HL-60/S4 treated with retinoic acid at 250 ng/mL for 4 days and 3 days (cell line): ENCODE results near the gene NKIRAS2.

Experiments
- in situ Hi-C: fragments of 300-500 bp; cut with MboI; formaldehyde crosslinking; loops from 2 replicates; pipeline ENCODE4 v1.7.0; 2022; ENCODE audit warnings: low sequenced_read_pairs

The NKIRAS2 gene

DNA sequence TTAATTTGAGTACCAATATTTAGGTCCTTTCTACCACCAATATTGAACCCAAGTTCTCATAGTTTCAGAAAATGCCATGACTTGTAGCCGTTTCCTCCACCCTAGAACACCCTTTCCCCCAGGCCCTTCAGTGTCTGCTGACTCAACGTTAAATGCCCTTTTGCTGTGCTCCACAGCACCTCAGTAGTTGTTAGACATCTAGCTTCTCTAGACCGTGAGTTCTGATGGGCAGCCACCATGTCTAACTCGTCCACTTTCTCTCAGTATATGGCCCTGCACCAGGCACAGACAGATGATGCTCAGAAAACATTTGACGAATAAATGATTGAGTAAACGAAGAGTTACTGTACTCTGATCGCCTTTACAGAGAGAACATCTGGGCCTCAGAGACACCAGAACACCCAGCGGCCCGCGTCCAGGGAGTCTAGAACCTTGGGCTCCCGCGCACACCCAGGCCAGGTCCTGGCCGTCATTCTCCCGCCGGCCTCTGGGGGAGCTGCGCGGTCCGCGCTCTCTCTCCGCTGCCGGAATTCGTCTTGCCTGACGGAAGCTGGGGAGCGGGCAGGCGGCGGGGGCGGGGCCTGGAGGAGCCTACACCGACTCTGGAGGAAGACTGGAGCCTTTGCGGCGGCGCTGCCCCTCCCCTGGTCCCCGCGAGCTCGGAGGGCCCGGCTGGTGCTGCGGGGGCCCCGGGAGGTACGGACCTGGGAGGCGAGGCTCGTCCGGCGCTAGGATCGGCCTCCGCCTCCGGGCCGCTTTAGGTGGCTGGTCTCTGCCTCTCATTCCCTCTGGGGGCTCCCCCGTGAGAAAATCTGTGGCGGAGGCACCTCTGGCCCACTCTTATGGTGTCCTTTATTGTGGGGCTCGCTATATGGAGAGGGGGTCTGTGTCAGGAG is at the start of gene NKIRAS2:
Gene NKIRAS2, plus strand, starts transcription at position 582 of the 896 bp plus-strand sequence. CDS start 1,488 bp downstream, outside the sequence.
- in situ Hi-C loops = no loop called here

DNA sequence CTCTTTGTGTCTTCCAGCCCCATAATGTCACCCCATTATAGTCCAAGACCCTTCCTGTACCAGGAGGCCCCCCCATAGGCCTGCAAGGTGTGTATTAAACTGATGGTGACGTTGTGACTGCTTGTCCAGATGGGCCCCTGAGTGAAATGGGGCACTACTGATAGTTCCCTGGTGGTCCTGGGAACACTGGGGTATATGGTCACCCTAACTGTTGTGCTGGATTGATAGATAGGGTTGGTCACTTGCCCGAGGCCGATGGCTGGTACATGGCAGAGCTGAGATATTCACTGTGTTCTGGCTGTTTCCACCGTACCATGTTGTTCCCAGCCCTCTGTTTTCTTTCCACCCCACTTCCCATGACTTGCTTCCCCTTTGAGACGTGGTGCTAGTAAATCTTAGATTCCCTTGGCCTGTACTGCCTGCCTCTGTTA is 49.0 kb upstream of the NKIRAS2 start:
- in situ Hi-C loops = no loop called here

DNA sequence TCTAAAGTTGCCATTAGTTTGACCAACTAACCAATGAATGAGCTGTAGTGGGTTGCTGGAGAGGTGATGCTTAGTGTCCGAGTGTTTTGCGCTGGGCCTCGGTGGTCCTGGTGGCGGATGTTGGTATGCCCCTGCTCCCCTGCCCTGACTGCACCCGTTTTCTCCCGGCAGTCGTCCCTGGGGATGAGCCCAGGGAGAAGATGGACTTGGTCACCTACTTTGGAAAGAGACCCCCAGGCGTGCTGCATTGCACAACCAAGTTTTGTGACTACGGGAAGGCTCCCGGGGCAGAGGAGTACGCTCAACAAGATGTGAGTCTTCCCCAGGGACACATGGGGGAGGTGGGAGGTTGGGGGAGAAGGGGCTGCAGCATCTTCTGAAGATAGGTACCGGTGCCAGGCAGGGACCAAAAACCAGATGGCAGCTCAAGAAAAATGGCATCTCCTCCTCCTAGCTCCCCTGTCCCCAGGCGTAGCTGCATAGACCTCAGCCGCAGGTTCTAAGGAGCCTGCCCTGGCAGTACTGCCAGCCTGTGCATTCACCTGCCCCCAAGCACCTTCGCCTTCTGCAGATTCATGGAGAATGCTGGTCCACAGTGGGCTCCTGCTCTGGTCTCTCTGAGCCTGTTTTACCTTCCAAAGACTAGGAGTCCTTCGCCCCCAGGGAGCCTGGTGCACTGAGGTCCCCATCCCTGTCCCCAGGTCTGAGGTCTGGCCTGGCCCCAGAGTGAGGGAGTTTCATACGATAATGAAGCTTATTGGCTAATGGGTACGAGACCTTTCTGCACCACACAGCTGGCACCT is 48.0 kb upstream of the NKIRAS2 start:
- in situ Hi-C loops = no loop called here

DNA sequence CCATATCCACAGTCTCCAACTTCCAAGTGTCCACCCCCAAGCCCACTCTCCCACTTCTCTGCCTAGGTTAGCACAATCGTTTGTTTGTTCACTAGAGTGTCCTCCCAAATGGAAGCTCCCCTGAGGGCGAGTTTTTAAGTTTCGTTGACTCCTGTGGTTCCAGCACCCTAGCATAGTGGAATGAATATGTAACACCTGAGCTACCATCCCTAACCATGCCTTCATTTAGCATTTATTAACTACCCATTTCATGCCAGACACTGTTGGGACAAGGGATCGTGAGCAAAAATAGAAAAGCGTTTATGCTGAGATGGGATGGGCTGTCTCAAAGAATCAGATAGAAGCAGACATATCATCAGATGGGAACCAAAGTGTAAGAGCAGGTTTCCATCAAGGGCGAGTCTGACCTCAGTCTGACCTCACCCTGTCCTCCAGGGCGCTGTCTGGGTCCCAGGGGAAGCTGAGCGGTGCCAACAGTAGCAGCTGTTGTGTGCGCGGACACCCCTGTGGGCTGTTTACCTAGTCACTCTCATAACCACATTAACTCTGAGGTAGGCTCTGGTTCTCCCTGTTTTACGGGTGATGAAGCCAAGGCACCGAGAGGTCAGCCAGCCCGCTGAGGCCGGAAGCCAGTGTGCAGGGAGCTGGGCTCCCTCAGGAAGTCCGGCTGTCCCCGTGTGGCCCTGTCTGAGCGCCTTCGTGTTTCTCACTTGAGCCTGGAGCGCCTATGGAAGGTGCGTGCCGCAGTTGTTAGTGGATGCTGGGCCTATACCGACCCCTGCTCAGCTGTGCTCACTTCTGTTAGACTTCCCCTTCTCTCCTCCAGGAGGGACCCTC is 47.1 kb upstream of the NKIRAS2 start:
- in situ Hi-C loops = no loop called here

DNA sequence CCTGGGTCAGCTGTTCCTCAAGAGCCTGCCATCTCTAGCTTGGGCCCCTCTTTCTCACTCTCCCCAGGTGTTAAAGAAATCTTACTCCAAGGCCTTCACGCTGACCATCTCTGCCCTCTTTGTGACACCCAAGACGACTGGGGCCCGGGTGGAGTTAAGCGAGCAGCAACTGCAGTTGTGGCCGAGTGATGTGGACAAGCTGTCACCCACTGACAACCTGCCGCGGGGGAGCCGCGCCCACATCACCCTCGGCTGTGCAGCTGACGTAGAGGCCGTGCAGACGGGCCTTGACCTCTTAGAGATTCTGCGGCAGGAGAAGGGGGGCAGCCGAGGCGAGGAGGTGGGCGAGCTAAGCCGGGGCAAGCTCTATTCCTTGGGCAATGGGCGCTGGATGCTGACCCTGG is 46.5 kb upstream of the NKIRAS2 start:
- in situ Hi-C loops = no loop called here

DNA sequence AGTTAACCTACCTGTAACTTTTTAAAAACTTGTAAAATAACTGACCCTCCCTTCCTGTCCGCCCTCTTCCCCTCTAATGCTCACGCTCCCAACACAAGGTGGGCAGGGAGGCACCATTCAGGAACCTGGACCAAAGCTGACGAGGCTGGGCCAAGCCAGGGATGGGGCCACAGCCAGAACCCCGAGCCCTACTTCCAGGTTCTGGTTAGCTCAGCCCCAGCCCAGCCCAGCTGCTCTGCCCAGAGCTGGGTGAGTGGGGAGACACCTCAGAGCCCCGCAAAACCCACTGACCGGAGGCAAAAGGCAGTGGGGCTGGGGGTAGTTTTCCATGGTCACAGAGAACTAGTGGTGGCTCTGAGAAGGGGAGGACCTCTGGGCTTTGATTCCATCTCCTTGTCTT is 45.9 kb upstream of the NKIRAS2 start:
- in situ Hi-C loops = no loop called here

DNA sequence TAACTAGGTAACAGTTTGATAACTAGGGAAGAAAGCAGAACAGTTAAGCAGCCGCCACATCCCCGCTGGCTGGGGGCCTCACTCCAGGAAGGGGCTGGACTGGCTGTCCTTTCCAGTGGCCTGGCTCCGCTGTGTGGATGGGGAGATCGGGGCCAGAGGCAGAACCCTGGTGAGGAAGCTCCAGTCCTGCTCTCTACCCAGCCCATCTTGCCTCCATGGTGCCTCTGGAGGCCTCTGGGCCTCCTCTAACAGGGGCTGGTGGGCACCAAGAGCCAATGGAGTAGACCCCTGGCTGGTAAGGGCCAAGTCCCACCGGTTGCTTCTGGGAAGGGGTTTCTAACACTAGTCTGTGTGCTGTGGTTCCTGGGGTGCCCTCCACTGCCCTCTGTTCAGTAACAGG is 45.2 kb upstream of the NKIRAS2 start:
- in situ Hi-C loops = no loop called here

DNA sequence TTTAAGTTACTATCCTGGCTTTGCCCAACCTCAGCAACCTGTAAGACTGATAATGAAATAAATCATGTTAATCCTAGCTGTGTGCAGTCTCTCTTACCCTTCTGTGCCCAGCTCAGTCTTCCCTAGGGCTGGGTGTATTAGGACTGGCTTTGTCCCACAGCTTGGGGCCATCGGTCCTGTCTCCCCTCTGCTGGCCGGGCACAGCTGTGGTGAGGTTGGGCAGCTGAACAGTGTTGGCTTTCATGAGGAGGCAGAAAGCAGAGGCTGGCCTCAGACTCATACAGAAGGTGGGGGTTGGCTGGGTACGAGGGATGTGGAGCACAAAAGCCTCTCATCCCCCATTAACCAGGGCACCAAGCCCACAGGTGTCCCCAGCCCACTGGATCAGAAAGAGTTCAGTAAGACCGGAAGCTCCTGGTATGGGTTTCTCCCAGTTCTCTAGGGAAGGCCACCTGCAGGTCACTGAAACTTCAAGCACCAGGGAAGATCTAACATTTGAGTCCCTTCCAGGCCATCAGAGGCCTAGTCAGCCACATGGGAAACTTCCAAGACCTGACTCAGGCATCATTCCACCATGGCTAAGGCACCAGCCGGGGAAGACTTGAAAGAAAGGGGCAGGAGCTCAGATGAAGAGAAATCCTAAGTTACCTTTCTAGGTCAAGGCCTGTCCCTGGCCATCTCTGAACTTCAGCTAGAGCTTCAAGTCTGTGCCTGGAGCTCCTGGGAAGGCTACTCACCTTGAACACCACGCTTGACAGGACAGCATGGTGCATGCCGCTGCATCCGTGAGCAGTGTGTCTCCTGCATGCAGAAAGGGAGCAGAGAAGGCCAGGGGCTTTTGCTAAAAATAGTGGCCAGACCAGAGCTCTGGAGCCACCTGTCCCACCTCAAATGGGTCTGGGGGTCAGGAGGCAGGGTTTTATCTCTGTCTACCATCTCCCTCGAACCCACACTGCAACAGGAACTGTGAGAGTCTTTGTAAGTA is 44.5 kb upstream of the NKIRAS2 start:
- in situ Hi-C loops = no loop called here

DNA sequence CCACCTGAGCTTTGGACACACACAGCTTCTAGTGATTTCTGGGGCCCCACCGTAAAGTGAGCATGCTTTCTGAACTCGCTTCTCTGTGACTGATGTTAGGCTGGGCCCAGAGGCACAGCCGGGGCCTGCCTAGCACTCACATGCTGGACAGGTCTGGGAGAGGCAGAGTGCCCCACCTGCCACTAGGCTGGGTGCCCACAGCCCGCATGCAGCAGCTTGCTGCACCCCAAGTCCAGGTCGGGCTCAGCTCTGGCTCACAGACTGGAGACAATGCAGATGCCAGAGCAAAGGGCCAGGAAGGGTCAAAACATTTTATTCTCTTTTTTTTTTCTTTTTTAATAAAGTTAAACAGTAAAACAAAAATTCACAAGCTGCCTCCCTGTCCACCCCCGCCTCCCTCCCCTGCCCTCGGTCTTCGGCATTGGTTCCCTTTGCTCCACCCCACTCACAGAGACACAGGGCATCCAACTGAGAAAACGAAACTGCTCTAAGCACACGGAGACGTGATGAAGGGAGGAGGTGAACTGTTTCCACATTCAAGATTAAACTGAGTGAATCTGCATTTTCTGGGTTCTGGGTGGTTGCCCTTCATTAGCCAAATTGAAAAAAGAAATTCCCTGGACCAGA is 43.6 kb upstream of the NKIRAS2 start:
- in situ Hi-C loops = no loop called here

DNA sequence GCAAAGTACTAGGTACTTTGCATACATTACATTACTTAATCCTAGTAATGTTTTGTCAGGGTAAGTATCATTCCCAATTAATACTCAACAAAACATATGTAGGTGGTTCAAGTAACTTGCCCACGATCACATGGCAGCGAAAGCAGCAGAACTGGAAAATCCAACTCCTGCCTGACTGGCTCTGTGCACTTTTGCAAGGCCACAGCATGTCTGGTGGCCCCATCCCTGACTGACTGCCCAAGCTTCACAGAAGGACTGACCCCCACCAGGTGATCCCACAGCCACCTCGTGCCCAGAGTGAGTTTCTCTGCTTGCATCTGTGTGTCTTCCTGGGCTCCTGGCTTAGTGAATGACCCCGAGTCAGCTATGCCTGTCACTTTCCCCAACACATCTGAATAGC is 41.9 kb upstream of the NKIRAS2 start:
- in situ Hi-C loops = no loop called here

DNA sequence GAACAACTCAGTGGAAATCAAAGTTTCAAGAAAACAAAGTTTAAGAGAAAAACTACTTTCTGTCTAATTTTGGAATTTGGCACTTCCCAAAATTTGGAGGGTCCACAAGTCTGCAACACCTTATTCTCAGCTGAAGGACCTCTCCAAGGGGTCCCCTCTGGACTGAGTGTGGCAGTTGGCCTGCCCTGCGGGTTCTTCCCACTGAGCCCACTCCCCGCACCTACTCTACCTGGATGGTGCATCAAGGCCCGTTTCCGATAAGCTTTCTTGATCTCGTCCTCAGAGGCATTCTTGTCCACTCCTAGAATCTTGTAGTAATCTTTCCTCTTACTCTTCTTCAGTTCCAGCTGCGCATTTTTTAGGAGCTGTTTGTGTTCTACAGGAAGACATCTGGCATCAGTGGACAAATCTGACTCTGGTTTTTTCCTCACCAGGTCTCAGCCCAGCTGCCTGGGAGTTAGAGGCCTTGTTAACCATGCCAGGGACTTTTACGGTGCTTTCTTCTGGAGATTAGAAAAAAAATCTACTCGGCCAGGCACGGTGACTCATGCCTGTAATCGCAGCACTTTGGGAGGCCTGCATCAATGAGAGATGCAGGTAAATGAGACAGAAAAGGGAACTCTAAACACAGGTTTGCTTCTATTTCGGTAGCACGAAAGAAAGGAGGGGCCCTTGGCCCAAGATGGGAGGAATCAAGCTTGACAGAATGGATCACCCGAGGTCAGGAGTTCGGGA is 37.7 kb upstream of the NKIRAS2 start:
- in situ Hi-C loops = no loop called here

DNA sequence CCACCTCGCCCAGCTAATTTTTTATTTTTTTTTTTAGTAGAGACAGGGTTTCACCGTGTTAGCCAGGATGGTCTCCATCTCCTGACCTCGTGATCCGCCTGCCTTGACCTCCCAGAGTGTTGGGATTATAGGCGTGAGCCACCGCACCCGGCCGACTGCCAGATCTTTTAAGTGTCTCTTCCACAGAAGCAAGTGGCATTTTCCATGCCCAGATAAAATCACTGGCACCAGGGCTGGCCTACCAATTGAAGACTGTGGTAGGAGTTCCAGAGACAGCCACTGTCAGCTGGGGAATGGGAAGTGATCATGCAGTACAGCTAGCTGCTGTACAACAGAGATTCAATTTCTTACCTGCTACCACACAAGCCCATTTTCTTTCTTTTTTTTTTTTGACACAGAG is 35.4 kb upstream of the NKIRAS2 start:
- in situ Hi-C loops = no loop called here

DNA sequence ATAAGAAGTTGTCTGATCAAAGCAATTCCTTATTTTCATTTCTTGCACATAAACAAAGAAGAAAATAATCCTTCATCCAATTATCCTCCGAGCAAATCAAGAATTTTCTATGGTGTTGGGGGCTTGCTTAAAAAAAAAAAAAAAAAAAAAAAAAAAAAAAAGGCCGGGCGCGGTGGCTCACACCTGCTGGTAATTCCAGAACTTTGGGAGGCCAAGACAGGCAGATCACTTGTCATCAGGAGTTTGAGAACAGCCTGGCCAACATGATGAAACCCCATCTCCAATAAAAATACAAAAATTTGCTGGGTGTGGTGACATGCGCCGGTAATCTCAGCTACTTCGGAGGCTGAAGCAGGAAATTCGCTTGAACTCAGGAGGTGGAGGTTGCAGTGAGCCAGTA is 34.0 kb upstream of the NKIRAS2 start:
- in situ Hi-C loops = no loop called here

DNA sequence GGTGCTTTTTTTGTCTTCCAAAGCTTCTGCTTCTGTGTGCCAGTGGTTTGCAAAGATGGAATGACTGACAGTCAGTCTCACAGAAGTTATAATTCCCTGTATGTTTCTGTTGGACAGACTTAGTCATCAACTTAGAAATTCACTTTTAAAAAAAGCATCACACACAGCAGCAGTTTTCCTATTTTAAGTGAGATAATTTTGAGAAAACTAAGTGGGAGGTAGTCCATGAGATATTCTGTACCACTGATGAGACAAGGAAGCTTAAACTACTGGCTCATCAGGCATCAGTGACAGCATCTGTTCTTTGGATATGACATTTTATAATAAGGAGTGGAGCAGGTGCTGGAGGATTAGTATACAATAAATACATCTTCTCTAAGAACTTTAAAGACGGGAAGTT is 33.3 kb upstream of the NKIRAS2 start:
- in situ Hi-C loops = no loop called here

DNA sequence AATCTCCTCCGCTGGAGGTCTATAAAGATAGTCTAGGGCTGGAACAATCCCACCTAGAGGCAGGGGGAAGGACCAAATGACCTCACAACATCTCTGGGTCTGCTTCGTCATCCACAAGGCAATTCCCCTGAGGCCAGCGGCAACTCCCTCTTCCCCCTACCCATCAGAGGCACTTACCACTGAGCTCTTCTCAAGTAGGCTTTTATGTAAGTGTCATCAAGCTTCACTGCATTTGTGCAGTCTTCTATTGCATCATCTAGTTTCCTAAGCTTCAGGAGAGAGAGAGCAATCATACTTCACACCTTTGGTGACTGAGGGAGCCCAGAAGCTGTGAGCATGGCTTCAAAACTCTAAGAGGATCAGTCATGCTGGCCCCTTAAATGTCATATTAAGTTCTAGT is 32.2 kb upstream of the NKIRAS2 start:
- in situ Hi-C loops = no loop called here

DNA sequence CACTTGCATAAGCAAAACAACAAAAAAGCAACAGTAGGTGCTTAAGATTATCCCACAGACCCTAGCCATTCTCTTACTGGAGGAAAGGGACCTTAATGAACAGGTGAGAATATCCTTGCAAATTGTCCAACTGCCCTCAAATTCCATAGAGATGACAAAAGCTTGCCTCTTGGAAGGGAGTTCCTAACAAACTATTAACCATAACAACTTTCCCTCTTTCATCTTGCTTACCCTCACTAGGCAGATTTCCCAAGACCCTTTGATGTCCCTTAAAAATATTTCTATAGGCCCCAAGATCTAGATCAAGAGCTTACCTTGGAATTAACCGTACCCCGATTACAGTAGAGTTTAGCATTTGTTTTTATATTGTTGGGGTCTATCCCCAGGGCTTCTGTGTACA is 31.5 kb upstream of the NKIRAS2 start:
- in situ Hi-C loops = no loop called here

DNA sequence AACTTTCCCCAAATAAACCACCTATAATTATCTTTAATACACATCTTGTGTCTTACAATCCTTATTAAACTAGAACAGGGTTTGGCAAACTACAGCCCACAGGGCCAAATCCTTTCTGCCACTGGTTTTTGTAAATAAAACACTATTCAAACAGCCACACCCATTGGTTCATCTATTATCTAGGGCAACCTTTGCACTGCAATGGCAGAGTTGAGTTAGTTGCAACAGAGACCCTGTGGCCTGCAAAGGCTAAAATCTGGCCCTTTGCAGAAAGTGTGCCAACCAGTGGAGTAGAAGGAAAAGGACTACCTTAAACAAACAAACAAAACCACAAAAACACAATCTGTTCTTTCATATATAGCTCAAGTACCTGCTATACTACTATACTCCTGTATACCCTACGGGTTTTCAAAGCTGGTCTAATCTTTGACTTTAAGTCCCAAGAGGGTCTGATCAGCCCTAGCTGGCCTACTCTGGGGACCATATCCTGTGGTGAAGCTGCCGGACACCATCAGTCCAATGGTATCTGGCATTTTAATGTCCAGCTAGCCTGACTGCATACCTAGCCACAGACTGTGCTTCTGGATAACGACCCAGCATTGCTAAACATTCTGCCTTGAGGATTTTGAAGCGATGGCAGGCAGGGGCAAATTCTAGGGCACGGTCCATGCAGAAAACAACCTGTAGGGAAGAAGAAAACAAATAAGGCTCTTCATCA is 30.0 kb upstream of the NKIRAS2 start:
- in situ Hi-C loops = no loop called here

DNA sequence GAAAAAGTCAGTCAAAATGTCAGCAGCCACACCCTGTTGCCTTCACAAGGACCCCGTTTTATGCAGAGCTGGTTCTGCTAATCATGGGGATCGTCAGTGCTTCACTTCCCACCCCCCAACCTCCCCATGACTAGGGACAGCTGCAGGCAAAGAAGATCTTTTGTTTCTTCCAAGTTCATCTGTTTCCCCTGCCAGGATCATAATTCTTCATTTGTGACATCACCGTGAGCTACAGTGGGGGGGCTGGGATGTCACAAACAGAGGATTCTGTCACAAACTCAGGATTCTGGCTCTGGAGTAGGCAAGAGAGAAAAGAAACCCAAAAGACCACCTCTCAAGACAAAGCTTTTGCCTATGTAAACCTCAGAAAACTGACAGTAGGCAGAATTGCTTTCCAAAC is 27.3 kb upstream of the NKIRAS2 start:
- in situ Hi-C loops = no loop called here
